ENCODE measurements around the gene USP24.

Gene USP24

DNA sequence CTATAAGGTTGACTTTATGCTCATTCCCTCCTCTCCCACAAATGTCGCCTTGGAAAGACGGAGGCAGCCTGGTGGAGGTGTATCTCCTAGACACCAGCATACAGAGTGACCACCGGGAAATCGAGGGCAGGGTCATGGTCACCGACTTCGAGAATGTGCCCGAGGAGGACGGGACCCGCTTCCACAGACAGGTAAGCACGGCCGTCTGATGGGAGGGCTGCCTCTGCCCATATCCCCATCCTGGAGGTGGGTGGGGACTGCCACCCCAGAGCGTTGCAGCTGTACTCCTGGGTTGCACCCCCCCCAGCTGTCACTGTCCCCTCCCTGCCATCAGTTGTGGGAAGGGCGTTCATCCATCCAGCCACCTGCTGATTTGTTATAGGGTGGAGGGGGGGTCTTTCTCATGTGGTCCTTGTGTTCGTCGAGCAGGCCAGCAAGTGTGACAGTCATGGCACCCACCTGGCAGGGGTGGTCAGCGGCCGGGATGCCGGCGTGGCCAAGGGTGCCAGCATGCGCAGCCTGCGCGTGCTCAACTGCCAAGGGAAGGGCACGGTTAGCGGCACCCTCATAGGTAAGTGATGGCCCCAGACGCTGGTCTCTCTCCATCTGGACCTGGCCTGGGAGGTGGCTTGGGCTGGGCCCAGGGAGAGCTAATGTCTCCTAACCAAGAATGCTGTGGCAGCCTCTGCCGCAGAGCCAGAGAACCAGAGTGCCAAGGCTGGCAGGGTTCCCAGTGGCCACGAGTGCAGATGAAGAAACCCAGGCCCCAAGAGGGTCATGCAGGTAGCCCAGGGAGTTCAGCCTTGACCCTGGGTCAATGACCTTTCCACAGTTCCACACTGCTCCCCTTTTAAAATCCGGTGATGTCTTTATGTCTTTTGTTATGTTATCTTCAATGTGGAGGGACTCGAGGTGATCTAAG lies 162.7 kb downstream of the USP24 start:
- DNase-seq, result no peak

DNA sequence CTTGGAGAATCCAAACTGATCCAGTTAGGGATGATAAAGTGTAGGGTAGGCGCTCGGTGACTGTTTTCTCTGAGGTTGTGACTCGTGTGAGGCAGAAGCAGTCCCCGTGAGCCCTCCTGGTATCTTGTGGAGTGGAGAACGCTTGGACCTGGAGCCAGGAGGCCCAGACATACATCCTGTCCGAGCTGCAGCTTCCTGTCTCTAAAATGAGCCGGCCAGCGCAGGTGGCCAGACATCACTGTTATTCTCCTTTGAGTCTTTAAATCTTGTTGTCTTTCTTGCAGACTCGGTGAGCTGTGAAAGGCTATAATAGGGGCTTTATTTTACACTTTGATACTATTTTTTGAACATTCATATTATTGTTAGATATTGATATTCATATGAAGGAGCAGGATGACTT lies 163.5 kb downstream of the USP24 start:
- no peak for DNase-seq

DNA sequence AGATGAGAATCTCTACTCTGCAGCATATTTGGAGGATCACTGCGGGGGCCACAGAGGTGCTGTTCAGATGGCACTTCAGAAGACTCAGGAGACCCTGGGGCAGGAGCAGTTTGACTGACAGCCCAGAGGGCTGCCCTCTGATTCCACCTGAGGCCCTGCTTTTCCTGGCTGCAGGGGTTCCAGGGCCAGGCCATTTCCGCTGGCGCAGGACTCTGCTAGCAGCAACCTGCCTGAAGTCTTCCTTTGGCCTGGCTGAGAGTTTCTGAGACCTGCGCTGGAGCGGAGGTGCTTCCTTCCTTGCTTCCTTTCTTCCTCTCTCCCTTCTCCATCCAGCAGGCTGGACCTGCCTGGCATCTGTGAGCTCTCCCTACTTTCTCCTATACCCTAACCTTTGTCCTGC lies 164.0 kb downstream of the USP24 start:
- DNase-seq, result no peak

DNA sequence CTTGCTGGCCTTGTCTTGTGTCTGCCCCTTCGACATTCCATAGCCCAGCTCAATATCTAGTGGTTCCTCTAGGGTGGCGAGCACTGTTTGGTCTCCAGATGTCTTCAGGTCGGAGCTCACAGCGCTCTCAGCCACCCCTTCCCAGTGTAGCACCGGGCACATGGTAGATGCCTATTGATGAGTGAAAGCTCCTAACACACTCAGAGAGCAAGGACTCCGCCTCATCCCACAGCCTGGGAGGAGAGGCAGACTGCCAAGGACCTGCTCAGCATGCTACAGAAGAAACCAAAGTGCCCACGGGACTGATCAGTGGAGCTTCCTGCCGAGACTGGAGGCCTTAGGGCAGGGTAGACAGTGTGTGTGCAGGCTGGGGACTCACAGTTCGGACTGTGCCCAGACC lies 164.9 kb downstream of the USP24 start:
- no peak for DNase-seq

DNA sequence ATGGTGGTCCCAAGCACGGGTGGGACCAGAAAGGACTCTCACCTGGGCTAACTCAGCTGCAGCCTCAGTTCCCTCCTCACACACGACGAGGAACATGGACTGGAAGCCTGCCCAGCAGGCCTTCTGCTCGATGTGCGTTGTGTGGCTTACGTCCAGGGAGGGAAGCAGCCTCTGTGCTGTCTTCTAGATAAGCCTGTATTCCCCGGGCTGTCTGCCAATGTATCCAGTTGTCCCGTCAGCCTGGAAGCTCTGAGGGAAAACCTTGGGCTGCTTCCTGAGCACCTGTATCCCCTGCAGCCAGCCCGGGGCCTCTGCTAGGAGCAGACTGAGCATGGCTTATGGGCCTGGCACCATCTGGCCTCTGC lies 165.3 kb downstream of the USP24 start:
- DNase-seq, result no peak

DNA sequence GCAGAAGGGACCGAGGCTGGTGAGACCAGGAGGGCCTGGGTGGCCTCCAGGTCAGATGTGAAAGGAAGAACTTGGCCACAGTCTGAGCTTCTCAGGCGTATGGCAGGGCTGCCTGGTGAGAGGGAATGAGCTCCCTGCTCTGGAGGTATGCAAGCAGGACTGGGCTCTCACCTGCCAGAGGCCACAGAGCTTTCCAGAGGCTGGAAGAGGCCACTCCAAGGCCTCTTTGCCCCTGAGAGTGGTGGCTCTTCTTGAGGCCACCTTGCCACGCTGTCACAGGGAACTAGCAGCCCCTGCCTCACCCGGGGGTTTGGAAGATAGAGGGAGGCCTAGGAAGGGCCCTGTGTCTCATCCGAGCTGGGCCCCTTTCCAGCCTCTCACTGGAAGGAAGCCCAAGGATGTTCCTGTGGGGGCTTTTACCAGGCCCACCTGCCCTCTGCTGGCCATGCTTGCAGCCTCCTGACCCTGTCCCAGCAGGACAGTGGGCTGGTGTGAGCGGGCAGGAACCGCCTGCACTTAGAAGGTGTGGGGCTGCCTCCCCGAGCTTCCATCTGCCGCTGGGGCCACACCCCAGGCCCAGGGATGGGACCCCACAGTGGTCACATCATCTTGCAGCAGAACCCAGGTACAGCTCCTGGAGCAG lies 165.8 kb downstream of the USP24 start:
- no peak for DNase-seq

DNA sequence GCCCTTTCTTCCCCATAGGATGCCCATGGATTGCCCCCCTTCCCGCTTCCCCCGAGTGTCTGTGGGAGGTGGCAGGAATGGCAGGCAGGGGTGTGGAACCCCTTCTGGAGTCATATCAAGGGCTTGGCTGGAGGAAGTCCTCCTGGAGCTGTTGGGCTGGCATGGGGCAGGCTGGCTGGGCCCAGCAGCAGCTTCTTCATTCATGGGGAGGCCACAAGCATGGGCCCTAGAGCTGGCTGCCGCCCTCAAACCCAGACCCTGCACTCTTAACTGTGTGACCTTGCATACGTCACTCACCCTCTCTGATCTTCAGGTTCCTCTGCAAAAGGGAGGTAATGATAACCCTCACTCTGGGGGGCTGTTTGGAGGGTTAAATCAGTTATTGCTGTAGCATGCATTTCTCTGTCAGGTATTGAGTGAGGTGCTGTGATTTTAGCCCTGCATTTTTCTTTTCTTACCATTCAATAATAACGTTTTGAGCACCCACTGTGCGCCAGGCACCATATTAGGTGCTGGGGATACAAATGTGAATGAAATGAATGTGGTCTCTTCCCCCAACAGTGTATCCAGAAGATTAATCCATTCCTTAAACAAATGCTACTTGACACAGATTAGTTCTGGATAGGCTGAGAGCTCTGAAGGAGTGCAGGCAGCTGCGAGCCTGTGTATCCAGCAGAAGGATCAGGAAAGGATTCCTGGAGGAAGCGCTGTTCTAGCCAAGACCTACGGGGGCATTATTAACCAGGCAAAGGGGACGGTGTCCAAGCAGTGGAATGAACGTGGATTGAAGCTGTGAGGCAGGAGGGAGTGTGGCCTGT lies 166.5 kb downstream of the USP24 start:
- no peak for DNase-seq

DNA sequence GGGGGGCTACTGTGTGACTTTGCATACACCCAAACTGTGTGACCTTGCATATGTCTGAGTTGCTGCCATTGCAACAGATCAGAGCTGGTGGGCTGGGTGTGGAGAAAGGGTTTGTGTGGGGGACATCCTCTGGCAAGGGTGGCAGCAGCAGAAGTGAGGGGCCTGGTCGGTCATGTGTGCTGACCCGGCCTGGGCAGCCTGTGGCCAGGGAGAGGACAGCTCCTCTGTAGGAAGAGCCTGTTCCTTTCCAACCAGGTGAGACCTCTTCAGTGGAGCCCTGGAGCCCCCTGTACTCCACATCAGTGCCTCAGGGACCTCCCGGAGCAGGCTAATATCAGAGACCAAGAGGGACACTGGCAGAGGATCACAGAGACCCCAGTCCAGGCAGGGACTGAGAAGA lies 167.6 kb downstream of the USP24 start:
- DNase-seq, result no peak

DNA sequence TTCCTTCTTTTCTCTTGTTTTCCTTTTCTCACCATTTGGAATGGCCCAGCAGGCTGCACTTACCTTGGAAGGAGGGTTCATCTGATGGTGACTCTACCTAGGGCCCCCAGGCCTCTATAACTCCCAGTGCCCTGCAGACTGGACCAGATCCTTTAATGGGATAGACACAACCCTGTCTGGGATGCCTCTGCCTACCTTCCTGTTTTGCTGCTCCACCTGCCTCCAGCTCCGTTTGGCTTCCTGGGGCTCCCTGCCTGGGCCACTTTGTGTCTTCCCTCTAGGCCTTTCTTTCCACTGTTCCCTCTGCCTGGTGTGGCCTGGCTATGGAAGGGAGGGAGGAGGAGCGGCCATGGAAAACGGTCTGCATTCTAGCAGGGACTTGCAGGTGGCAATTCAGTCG lies 168.3 kb downstream of the USP24 start:
- DNase-seq, result no peak

DNA sequence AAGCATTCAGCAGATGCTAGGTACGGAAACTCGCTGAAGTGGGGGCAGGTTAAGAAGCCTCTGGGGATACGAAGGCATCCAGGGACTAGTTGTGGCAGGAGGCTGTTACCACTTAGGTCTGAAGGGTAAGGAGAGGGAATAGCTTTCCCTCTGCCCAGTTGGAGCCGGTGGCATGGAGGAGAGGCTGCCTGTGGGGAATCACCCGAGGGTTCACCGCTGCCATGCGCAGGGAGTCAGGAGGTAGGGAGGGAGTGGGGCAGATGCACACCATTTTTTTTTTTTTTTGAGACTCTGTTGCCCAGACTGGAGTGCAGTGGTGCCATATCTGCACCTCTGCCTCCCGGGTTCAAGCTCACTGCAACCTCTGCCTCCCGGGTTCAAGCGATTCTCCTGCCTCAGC lies 169.7 kb downstream of the USP24 start:
- DNase-seq, result no peak

DNA sequence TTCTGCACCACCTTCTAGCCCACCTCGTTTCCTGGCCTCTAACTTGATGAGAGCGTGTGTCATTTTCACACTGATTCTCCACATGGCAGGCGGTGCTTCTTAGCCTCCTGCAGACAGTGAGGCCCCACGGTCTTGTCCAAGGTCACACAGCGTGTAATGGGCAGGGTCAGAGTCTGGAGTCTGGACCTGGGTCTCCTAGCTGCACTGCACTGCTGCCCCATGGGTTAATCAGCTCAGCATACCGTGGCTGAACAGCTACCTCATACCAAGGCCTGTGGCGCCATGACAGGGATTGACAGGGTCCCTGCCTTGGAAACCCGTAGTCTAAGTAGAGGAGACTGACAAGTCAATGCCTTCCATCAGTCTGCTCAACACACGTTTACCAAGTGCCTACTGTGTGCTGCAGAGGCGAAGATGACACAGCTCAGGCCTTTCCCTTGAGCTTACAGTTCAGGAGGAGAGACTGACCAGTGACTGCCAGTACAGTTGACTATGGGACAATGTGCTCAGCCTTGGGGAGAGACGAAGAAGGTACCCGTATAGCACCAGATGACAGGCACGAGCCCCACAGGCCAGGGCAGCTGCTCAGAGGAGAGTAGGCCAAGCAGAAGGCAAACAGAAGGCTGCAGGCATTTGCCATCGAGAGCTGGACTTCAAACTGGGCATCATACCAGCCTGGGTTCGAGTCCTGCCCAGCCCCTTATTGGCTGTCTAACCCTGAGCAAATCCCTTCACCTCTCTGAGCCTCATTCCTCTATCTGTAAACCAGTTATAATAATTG lies 170.4 kb downstream of the USP24 start:
- no peak for DNase-seq

DNA sequence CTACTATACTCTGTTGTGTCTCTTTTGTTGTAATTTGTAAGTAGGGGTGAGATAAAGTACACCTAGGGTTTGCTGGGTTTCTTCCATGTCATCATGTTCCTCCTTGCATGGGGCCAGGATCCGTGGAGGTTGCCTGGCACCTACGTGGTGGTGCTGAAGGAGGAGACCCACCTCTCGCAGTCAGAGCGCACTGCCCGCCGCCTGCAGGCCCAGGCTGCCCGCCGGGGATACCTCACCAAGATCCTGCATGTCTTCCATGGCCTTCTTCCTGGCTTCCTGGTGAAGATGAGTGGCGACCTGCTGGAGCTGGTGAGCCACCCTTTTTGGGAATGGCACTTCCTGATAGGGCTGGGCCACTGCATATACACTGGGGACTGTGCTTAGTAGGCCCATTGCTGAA lies 171.4 kb downstream of the USP24 start:
- no peak for DNase-seq

DNA sequence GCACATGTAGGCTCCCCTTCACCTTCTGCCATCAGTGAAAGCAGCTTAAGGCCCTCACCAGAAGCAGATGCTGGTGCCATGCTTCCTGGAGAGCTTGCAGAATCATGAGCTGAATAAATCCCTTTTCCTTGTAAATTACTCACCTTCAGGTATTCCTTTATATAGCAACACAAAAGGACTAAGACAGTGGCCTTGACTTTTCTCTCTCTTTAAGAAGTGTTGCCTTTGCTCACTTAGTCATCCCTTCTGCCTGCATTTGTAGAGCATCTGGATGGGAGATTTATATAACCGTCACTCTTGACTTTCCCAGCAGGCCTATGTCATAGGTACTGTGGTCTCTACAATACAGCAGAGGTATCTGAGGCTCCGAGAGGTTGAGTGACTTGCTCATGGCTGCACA lies 172.2 kb downstream of the USP24 start:
- DNase-seq, result no peak

DNA sequence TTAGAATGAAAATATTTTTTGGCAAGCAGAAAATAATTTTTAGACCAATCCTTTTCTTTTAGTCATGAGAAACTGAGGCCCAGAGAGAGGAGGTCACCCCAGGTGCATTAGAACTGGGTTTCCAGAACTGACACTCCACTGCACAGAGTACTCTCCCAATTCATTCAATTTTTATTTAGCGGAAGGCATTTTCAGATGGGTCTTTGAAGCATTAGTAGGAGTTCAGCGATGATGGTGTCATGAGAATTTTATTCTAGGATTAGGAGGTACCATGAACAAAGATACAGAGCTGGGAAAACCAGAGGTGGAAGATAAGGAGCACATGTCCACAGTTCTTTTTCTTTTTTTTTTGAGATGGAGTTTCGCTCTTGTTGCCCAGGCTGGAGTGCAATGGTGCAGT lies 173.6 kb downstream of the USP24 start:
- no peak for DNase-seq

DNA sequence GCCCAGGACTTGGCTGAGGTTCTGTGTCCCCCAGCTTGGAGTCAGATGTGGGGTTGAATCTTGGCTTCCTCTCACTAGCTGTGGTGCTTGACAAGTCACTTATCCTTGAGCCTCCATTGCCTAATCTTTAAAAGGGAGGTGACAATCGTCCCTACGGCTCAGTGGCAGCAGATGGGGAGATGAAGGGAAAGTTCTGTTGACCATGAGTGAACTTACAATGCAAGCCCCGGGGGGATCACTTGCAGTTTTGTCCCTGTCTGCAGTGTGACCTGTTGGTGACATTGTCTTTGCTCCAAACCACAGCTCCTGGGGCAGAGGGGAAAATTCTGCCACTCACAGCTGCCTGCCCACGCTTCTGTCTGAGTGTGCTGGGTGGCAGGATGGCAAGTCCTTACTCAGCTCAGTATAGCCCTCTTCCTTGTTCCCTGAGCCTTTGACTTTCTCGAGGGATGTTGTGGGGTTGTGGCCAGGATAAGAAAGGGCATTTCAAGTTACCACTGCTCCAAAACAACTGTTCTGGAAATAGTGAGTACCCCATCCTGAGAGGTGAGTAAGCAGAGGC lies 174.2 kb downstream of the USP24 start:
- no peak for DNase-seq

DNA sequence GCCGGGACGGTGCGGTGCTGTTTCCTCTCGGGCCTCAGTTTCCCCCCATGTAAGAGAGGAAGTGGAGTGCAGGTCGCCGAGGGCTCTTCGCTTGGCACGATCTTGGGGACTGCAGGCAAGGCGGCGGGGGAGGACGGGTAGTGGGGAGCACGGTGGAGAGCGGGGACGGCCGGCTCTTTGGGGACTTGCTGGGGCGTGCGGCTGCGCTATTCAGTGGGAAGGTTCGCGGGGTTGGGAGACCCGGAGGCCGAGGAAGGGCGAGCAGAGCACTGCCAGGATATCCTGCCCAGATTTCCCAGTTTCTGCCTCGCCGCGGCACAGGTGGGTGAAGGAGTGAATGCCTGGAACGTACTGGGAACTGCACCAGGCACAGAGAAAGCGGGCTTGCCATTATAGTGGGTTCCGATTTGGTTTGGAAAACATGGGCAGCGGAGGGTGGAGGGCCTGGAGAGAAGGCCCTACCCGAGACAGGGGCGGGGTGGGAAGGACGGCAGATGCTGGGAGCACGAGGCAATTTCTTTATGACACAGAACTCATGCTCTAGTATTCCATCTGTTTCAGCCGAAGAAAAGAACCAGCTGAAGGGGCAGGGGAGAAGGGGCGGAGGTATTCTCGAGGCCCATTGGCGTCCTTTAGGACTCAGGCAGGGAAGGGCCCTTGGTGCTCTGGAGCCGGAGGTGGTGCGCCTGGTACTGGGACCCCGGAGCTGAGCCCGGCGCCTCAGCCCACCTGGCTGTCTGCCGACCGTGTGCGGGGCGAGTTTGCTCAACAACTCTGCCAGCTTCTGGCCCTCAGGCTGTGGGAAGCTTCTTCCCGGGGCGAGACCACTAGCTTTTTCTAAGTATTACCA lies 174.9 kb downstream of the USP24 start:
- DNase-seq, result no peak

DNA sequence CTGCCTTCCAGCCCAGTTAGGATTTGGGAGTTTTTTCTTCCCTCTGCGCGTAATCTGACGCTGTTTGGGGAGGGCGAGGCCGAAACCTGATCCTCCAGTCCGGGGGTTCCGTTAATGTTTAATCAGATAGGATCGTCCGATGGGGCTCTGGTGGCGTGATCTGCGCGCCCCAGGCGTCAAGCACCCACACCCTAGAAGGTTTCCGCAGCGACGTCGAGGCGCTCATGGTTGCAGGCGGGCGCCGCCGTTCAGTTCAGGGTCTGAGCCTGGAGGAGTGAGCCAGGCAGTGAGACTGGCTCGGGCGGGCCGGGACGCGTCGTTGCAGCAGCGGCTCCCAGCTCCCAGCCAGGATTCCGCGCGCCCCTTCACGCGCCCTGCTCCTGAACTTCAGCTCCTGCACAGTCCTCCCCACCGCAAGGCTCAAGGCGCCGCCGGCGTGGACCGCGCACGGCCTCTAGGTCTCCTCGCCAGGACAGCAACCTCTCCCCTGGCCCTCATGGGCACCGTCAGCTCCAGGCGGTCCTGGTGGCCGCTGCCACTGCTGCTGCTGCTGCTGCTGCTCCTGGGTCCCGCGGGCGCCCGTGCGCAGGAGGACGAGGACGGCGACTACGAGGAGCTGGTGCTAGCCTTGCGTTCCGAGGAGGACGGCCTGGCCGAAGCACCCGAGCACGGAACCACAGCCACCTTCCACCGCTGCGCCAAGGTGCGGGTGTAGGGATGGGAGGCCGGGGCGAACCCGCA lies 175.7 kb downstream of the USP24 start, which contains the start of gene PCSK9:
Gene PCSK9, plus strand, starts transcription at position 207 of the 741 bp plus-strand sequence. Its CDS starts 290 bp downstream, at position 497.
- no peak for DNase-seq

DNA sequence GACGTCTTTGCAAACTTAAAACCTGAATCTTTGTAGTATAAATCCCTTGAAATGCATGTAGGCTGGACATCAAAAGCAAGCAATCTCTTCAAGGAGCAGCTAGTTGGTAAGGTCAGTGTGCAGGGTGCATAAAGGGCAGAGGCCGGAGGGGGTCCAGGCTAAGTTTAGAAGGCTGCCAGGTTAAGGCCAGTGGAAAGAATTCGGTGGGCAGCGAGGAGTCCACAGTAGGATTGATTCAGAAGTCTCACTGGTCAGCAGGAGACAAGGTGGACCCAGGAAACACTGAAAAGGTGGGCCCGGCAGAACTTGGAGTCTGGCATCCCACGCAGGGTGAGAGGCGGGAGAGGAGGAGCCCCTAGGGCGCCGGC lies 176.2 kb downstream of the USP24 start:
- no peak for DNase-seq

DNA sequence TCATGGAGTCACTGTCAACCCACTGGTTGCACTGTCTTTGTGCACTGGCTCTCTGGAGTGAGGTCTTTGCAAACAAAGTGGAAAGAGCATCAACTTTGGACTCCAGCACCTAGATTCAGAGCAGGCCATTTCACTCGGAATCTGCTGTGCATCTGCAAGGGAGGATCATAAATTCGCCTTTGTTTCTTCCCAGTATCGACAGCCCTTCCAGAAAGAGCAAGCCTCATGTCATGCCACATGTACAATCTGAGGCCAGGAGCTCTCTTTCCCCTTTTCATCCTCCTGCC lies 176.7 kb downstream of the USP24 start:
- DNase-seq, result no peak

DNA sequence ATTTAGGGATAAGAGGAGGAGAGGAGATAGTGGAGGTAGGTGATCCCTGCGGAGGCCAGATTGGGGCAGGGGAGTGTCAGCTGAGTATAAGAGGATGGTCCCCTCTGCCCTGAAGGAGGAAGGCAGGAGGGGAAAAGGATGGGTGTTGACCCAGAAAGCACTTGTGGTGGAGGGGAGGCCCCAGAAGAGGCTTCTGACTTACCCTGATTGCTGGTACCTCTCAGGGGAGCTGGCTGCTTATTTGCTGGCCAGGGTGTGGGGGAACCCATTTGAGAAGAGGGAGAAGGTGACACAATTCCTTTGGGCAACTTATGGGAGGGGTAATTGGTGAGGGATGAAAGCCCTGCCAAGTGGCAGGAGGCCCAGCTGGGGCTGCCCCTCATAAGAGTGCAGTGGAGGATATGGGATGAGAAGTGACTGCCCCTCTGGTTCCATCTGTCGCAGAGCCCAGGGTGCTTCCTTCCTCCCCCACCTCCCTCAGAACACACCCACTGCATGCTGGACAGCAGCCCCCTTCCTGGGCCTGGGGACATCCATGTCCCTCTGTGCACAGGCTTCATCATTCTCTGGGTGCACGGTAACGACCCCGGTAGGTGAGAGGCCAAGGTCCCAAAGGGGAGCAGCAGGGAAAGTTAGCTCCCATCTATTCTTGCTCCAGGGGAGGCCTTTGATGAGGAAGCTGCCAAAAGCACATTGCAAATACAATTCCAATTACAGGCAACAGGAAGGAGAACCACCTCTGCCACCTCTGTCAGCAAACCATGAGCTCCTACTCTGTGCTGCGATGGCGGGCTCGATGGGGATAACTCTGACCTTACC lies 177.2 kb downstream of the USP24 start:
- no peak for DNase-seq

Measured in T-helper 2 cell (primary cell).